GM19438 (cell line): ENCODE measurements around the gene FUT8.

Experiments
- ATAC-seq: cut with Tn5 transposase; IDR thresholded peaks from one replicate; pipeline ENCODE4 v1.9.1; 2021; ENCODE audit warnings: low read depth; ENCODE audit not compliant: unreplicated experiment

FUT8 gene

GRCh38 chr14:65412032-65412846 is at the start of gene FUT8:
TSS of gene FUT8 (plus strand) at chr14:65412730. CDS start at chr14:65561564, 148,834 bp downstream.
- peak; percentile 56 for ATAC-seq

DNA sequence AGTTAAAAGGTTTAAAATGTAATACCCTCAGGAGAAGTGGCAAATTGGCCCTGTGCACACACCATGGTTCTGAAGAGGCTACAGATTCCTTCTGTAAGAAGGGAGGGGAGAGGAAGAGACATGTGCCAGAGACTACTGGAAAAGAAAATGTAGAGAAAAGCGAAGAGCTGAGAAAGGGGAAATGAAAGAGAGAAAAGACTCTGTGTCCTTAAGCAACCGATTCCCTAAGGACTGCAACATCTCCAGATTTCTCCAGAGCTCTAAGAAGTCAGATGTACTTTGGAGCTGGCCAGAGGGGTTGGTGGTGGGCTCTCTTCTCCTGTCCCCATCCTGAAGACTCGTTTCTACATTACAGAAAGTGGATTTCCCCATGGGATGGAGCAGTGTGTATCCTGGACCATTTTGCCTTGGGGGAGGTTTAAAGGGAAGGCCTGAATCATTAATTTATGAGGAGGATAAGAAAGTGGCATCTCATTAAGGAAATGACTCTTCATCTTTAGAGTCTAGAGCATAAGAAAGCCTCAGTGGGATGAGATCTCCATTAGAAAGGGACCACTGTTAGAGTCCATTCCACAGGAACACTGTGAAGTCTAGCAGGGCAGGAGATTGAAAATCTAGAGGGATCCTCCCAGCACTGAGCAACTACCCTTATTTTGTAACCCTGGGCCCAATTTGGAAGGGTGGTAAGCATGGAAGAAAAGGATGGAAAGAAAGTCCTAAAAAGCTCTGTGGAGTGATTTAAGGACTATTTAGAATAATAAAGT is 45.5 kb upstream of the FUT8 start:
- no peak for ATAC-seq

DNA sequence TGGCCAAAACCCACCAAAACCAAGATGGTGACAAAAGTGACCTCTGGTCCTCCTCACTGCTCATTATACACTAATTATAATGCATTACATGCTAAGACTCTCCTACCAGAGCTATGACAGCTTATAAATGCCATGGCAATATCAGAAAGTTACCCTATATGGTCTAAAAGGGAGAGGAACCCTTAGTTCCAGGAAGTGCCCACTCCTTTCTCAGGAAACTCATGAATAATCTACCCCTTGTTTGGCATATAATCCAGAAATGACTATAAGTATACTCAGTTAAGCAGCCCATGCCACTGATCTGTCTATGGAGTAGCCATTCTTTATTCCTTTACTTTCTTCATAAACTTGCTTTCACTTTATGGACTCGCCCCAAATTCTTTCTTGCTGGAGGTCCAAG is 43.0 kb upstream of the FUT8 start:
- ATAC-seq: no peak

DNA sequence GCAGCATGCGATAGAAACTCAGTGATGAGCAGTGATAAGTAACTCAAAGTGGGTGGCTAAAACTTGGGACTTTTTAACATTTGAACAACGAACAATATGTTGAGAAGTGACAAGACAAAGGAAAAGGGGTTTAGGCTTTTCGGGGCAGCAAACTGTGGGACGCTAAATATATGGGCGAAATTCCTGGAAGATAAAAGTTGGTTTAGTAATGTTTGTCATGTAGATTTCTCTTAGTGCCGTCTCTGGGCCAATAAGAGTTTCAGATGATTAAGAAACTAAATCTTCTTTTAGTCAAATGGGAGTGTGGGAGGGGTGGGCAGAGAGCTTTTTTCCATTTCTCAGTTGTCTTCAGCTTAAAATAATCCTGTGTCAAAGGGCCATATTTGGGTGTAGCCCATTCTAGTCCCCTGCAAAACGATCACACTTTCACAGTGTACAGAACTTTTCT is 41.7 kb upstream of the FUT8 start:
- no peak for ATAC-seq

- no peak for ATAC-seq
These were observed 40.7 kb upstream of the FUT8 start for GRCh38 chr14:65371784-65372183.

- no peak for ATAC-seq
These were observed 39.4 kb upstream of the FUT8 start for GRCh38 chr14:65373016-65373670.

- ATAC-seq: no peak
These were observed 38.9 kb upstream of the FUT8 start for GRCh38 chr14:65373671-65374039.

GRCh38 chr14:65377576-65377975 is 35.0 kb upstream of the FUT8 start:
- no peak for ATAC-seq

DNA sequence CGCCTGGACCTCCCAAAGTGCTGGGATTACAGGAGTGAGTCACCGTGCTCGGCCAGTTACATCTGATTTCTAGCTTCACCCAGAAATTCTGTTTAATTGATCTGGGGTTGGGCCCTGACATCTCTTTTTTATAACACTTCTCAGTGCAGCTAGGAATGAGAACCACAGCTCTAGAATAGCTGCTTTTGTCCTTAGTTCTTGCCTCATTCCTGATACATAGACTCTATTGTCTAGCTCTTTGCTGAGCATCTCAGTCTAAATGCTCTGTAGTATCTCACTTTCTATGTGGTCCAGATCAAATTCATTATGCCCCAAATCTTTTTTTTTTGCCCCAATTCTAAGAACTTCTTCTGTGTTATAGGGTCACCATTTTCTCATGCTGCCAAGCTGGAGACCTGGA is 29.9 kb upstream of the FUT8 start:
- no peak for ATAC-seq

DNA sequence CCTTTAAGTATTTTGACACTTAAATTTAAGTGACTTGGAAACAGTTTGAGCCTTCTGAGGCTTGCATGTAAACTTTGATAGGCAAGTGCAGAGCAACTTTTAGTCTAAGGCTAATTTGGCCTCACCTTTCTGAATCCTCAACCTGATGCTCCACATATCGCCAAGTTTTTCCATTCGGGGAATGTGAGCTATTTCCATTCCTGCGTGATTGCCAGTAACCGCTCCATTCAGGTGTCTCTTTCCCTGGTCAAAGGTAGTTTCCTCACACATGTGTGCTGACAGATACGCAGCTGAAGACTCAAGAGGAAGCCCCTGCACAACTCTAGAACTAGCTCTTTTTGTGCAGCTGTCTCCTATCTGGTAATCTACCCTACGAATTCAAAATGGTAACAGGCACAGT is 25.4 kb upstream of the FUT8 start:
- no peak for ATAC-seq

- ATAC-seq: no peak
These were observed 24.9 kb upstream of the FUT8 start for GRCh38 chr14:65387628-65388027.

DNA sequence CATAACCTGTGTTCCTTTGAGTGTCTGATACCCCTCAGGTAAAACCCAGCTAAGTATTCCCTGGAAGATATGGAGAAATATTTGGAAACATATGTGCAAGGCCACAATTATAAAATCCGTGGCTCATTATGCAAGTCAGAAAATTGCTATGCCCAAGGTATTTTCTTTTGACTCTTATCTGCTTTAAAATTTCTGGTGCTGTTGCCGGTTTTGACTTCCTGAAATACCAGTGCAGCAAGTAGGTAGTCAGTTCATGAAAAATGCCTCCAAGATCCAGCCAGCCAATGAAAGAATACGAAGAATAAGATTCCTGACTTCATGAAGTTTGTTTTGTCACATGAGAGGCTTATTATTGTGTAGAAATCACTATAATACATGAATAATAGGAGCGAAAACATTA is 20.2 kb upstream of the FUT8 start:
- no peak for ATAC-seq

DNA sequence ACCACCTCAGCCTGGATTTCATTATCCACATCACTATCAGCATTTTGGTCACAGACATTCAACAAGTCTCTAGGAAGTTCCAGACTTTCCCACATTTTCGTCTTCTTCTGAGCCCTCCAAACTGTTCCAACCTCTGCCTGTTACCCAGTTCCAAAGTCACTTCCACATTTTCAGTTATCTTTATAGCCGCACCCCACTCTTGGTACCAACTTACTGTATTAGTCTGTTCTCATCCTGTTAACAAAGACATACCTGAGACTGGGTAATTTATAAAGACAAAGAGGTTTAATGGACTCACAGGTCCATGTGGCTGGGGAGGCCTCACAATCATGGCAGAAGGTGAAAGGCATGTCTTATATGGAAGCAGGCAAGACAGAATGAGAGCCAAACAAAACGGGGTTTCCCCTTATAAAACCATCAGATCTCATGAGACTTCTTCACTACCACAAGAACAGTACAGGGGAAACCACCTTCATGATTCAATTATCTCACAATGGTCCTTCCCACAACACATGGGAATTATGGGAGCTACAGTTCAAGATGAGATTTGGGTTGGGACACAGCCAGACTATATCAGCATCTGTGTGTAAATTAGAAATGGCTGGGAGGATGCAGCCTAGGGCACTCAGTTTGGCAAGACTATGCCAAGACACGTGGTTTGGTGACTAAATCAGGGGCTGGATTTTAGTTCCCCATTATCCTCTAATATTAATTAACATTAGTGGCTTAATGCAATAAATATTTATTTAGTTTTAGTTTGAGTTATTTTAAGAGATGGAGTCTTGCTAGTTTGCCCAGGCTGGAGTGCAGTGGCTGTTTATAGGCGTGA is 16.2 kb upstream of the FUT8 start:
- no peak for ATAC-seq

DNA sequence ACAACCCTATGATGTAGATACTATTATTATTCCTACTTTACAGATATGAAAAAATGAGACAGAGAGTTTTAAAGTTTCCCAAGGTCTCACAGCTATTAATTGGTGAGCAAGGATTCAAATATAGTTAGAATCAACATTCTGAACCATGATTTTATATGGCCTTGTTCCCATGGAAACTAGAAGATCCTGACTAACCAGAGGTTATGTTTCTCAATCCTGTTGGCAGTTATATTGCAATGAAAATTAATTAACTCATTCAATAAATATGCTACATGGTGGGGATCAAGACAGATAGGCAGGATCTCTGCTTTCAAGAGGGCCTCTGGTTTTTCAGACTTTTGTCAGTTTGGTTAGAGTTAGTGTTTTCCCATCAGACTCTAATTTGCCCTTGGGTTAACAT is 9.3 kb upstream of the FUT8 start:
- no peak for ATAC-seq

GRCh38 chr14:65408113-65408512 is 4.4 kb upstream of the FUT8 start:
- ATAC-seq: no peak

DNA sequence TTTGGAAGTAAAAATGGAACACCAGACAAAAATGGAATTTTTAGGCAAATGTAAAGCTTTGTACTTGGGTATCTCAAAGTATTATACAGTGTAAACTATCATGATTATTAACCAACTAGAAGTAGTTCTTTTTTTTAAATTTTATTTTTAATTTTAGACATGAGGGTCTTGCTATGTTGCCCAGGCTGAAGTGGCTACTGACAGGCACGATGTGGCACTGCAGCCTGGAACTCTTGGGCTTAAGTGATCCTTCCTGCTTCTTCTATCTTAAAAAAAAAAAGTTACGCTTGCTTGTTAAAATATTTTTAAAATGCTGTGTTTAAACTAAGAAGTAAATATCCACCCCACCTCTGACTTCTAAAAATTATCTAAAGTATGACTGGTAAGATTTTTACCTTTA is 1.9 kb upstream of the FUT8 start:
- ATAC-seq: no peak

DNA sequence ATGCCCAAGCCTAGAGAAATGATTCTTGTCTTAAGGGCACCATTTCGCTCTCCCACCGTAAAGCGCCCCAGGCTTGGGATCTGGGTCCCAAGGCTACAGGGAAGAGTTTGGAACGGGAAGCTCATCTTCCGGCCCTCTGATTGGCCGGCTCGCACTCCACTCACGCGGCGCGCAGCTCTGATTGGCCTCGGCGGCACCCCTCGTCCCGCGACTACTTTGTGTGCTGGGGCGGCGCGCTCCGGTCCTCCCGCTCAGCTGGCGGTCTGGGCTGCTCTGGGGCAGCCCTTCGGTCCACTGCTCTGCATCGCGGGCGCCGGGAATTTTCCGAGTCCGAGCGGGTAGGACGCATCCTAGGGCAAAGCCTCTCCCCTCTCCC is 886 bp upstream of the FUT8 start:
- ATAC-seq: peak; percentile 50

DNA sequence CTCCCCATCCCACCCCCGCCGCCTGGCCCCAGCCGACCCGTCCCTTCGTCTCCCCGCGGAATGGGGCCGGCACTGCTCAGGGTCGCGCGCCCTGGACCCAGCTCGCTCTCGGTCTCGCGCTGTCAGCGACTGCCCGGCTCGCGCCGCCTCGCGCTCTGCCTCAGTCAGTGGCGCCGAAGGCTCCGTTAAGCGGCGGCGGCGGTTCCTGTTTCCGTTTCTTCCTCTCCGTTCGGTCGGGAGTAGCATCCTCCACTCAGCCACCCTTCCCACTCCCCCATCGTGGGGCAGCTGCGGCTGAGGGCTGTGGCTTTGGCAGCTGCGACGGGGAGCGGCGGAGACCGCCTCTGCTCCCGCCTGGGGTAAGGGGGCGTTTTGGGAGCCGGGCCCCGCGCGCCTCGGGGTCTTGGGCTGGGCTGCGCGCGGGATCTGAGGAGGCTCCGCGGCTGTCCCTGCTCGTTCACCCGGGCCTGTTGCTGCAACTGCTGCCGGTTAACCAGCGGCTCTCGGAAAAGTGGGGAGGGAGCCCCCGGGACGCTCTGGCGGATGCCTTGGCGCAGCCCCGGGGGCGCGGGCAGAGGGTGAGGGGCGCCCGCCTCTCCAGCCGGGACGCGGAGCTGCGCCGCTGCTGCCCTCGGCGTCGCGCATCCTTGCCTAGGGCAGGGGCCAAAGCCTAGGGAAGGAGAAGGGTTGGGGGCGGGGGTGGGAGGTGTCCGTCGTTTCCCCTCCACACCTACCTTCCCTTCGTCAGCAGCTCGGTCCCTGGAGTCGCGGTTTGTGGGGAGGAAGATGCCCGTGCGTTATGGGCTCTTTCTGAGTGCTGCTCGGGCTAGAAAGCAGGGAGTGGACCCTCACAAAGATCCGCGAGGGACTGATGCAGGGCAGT is 567 bp downstream of the FUT8 start:
- peak; percentile 40 for ATAC-seq

- ATAC-seq: no peak
These were observed 1.2 kb downstream of the FUT8 start for GRCh38 chr14:65413739-65414045.
